OCI-LY3 (cell line): Measurements from ENCODE around the gene ZNF692.

Experiments
- EZH2phosphoT487 ChIP-seq: fragments of 200-600 bp; shearing (Covaris generic); IDR thresholded peaks from 2 replicates; pipeline ENCODE4 v1.6.1; 2018; ENCODE audit warnings: antibody characterized with exemption, mixed run types, low read depth
- TF ChIP-seq, protein P1 (sequence below): fragments of 200-600, 300-600 bp; sonication (generic); IDR thresholded peaks from 2 replicates; pipeline ENCODE4 v1.5.1; 2014; ENCODE audit warnings: antibody characterized with exemption, low read length, low read depth

DNA sequence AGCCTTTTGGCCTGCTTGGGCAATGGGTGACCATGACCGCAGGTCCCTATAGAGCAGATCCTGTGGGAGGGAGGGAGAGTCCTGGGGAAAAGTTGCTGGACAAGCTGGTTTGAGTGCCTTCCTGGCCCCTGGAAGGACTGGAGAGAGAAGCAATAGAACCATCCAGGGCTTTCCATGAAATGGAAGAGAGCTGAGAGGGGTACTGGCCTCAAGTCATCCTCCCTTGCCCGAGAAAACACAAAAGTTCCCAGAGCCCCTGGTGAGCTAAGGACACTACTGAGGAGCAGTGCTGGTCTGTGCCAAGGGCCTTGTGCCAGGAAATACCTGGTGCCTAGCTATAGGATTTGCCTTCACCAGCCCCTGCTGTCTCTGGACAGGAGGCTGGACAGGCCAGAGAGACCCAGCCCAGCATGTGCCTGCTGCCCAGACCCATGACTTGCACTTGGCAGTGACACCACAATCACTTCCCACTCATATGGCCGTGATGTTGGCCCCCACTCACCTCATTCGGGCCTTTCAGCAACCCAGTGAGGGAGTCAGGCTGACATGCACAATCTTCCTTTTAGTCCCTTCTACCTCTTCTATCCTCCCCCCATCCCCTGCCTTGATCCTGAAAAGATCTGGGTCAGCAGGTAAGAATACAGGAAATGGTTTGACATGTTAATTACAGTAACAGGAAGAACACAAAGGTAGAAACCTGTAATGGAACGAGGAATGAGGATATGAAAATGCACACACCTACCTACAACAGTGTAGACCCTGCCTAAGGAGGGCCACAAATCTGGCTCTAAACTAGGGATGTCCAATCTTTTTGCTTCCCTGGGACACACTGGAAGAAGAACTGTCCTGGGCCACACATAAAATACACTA, 40.1 kb downstream of the ZNF692 start:
- TF ChIP-seq, protein P1, sequence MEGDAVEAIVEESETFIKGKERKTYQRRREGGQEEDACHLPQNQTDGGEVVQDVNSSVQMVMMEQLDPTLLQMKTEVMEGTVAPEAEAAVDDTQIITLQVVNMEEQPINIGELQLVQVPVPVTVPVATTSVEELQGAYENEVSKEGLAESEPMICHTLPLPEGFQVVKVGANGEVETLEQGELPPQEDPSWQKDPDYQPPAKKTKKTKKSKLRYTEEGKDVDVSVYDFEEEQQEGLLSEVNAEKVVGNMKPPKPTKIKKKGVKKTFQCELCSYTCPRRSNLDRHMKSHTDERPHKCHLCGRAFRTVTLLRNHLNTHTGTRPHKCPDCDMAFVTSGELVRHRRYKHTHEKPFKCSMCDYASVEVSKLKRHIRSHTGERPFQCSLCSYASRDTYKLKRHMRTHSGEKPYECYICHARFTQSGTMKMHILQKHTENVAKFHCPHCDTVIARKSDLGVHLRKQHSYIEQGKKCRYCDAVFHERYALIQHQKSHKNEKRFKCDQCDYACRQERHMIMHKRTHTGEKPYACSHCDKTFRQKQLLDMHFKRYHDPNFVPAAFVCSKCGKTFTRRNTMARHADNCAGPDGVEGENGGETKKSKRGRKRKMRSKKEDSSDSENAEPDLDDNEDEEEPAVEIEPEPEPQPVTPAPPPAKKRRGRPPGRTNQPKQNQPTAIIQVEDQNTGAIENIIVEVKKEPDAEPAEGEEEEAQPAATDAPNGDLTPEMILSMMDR: no peak
- no peak for TF ChIP-seq EZH2phosphoT487
